Uterus (tissue), 4 donors: Measurements from ENCODE around the gene NDNF. TPM values are rescaled to one million over a fixed set of nuclear protein-coding genes. Genes with fewer than 3 reads are reported as not detected.

Experiments used
- DNase-seq, 2 donors: peaks; one replicate each; pipeline ENCODE4 v3.0.0-alpha.2; 2019 to 2020
- H3K27ac ChIP-seq, 2 donors: fragments of 200-600 bp; sonication (generic); 1 replicate in 1 of 2; 2 replicates in 1 of 2; pipeline ENCODE4 v1.5.1; 2016 to 2018
- H3K27me3 ChIP-seq, 2 donors: fragments of 200-600 bp; sonication (generic); one replicate each; pipeline ENCODE4 v1.5.1; 2018 to 2019; ENCODE audit warnings: control low read depth in 1 of 2
- H3K36me3 ChIP-seq, 2 donors: fragments of 200-600 bp; sonication (generic); one replicate each; pipeline ENCODE4 v1.5.1; 2019; ENCODE audit warnings: control low read depth in 1 of 2
- H3K4me1 ChIP-seq, 2 donors: fragments of 200-600 bp; sonication (generic); one replicate each; pipeline ENCODE4 v1.5.1; 2018 to 2019; ENCODE audit warnings: control low read depth in 1 of 2
- H3K4me3 ChIP-seq, 2 donors: fragments of 200-600 bp; sonication (generic); 1 replicate in 1 of 2; 2 replicates in 1 of 2; pipeline ENCODE4 v1.5.1; 2018 to 2019; ENCODE audit warnings: mild to moderate bottlenecking in 1 of 2
- H3K9me3 ChIP-seq, 2 donors: fragments of 200-600 bp; sonication (generic); one replicate each; pipeline ENCODE4 v1.5.1; 2019; ENCODE audit warnings: control low read depth in 1 of 2
- POLR2A ChIP-seq, 2 donors: fragments of 450-650 bp; IDR thresholded peaks; one replicate each; pipeline ENCODE4 v1.6.1; 2016; ENCODE audit warnings: antibody characterized with exemption in 2 of 2, mild to moderate bottlenecking in 1 of 2, moderate library complexity in 1 of 2
- intact Hi-C: fragments of 100-400 bp; cut with DNase I; formaldehyde crosslinking; loops from one replicate; pipeline ENCODE4 v1.15.1; 2023; ENCODE audit warnings: low total_unique reads
- total RNA-seq, 4 donors: library from RNA; depleted of rRNA in 3 of 4; stranded (reverse); fragments of >200 nt in 3 of 4; gene quantifications; one replicate each; pipeline versions ENCODE4 v1.1.0 to v1.2.4, GENCODE V29; 2014 to 2023
- TF ChIP-seq, protein P1 (sequence below), 4 experiments: fragments of 200-600 bp in 2 of 4; fragments of 450-650 bp in 2 of 4; sonication (generic) in 2 of 4; IDR thresholded peaks; one replicate each; pipeline ENCODE4 v1.5.1; 2016 to 2019; ENCODE audit warnings: antibody characterized with exemption in 4 of 4, mild to moderate bottlenecking in 2 of 4, moderate library complexity in 1 of 4
- donor health status: DM: yes; HTN: yes; CAD: no.

NDNF gene
- total RNA-seq, 4 donors from 2014 or later = 1.5 to 10.9 (median 8.0) TPM

DNA sequence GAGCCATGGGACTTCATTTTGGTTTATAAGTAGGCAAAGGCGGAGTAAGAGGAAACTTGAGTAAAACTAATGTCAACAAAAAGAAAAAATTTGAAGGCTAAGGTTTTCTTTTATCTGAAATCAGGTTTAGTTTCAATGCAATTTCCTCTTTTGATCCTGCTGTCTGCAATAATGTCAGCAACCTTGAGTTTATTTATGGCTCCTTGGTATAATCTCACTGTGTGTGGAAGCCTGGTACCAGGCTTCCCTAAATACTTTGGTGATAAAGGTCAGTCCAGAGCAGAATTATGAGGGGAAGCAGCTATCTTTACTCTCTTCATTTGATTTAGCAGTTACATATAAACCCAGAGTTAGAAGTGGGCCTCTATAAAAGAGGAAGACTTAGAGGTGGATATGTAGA, 57.8 kb downstream of the NDNF start:
- DNase-seq = no peak
- H3K4me1 ChIP-seq = no peaks in the 10 kb centered on the region
- no peak overlapping the region for H3K4me3 ChIP-seq
- TF ChIP-seq, protein P1, sequence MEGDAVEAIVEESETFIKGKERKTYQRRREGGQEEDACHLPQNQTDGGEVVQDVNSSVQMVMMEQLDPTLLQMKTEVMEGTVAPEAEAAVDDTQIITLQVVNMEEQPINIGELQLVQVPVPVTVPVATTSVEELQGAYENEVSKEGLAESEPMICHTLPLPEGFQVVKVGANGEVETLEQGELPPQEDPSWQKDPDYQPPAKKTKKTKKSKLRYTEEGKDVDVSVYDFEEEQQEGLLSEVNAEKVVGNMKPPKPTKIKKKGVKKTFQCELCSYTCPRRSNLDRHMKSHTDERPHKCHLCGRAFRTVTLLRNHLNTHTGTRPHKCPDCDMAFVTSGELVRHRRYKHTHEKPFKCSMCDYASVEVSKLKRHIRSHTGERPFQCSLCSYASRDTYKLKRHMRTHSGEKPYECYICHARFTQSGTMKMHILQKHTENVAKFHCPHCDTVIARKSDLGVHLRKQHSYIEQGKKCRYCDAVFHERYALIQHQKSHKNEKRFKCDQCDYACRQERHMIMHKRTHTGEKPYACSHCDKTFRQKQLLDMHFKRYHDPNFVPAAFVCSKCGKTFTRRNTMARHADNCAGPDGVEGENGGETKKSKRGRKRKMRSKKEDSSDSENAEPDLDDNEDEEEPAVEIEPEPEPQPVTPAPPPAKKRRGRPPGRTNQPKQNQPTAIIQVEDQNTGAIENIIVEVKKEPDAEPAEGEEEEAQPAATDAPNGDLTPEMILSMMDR (IDR thresholded peaks at IDR 0.05) = no peak
- no peak for TF ChIP-seq POLR2A (IDR thresholded peaks at IDR 0.05)
- no peak overlapping the region for H3K27ac ChIP-seq
- no peaks in the 10 kb centered on the region for H3K27me3 ChIP-seq
- no peaks in the 10 kb centered on the region for H3K9me3 ChIP-seq
- intact Hi-C loops = no loop called here
- H3K36me3 ChIP-seq = no peaks in the 10 kb centered on the region

DNA sequence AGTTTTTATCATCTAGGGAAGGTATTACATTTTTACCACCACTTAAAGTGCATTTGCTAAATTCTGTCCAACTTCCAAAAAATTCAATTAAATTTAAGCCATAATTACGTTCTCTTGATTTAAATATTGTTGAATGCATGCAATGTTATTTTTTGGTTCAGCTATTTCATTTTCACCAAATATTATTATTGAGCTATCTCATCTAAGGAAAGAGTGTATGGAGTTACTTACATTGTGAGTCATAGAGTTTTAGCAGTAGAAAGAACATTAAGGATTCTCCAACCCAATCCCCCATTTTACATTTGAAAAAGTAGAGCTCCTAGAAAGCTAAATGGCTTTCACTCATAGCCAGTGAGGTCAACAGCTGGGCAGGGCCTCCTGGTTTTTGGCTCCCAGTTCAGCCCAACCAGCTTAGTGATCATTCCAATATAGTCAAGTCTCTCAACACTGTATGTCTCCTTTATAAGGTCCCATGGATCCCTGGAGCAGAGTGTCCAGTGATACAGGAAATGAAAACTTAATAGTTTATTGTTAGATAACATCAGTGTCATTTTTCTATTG, 60.5 kb downstream of the NDNF start:
- Histone ChIP-seq H3K9me3 (no peaks in the 10 kb centered on the region), H3K27me3 (no peaks in the 10 kb centered on the region), H3K4me1 (no peaks in the 10 kb centered on the region), H3K4me3 (no peak overlapping the region), H3K27ac (no peak overlapping the region), H3K36me3 (no peaks in the 10 kb centered on the region)
- DNase-seq = no peak
- TF ChIP-seq, protein P1 (IDR thresholded peaks at IDR 0.05) = no peak
- TF ChIP-seq POLR2A (IDR thresholded peaks at IDR 0.05) = no peak
- intact Hi-C loops = no loop called here

DNA sequence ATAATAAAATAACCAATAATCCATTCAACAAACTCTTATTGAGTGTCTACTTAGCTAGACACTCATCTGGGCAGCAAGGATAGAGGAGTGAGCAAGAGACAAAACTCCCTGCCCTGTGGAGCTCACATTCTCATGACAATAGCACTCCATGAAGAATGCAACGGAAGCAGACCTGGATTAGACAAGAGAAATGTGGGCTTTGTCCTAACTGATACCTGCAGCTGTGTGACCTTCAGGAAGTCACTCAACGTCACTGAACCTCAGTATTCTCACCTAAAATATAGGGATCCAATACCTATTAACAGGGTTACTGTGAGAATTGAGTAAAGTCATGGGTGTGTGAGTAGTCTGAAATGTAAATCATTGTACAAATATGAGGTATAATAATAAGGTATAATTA, 61.2 kb downstream of the NDNF start:
- no peak for TF ChIP-seq POLR2A (IDR thresholded peaks at IDR 0.05)
- TF ChIP-seq, protein P1 (IDR thresholded peaks at IDR 0.05) = no peak
- Histone ChIP-seq H3K9me3 (no peaks in the 10 kb centered on the region), H3K27me3 (no peaks in the 10 kb centered on the region), H3K4me3 (no peak overlapping the region), H3K36me3 (no peaks in the 10 kb centered on the region), H3K4me1 (no peaks in the 10 kb centered on the region), H3K27ac (no peak overlapping the region)
- intact Hi-C loops = no loop called here
- DNase-seq = no peak

DNA sequence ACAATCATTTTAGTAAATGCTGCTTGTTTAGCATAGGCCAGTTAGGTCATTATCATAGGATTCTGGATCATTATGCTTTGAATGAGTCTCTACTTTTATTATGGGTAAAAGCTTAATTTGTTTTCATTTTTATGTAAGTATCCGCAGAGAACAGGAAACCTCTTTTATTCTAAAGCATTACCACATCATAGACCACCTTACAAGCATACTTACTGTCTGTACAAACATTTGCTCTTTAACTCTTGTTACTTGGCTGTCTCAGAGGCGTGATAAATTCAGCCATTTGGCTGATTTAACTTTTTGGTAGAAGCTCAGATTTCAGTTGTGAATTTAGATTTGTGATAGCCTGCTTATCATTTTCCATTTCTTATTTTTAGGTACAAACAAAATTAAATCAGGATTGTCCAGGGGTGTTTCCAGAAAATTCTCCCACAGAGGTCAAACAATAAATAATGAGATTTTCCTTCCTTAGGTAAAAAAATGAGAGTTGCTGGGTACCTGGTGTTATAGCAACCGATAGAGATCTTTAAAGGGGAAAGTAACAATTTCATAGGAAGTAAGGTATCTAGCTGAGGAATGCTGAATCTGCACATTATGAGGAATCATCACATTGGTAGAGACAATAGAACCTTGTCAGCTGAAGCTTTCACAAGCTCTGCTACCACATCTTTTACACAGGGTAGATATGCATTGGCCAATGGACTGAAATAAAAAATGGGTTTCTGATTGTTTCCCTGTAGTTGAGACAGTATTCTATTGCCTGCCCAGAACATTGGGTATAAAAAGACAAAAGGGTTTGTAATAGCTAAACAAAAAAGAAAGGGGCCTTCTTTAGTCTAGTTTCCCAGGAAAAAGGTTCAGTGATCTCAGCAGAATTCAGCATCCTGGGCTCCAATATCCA, 62.5 kb downstream of the NDNF start:
- intact Hi-C loops = no loop called here
- H3K4me3 ChIP-seq = no peak overlapping the region
- DNase-seq = no peak
- H3K27me3 ChIP-seq = no peaks in the 10 kb centered on the region
- no peaks in the 10 kb centered on the region for H3K9me3 ChIP-seq
- H3K36me3 ChIP-seq = no peaks in the 10 kb centered on the region
- no peak for TF ChIP-seq POLR2A (IDR thresholded peaks at IDR 0.05)
- TF ChIP-seq, protein P1 (IDR thresholded peaks at IDR 0.05) = no peak
- H3K4me1 ChIP-seq = no peaks in the 10 kb centered on the region
- no peak overlapping the region for H3K27ac ChIP-seq

DNA sequence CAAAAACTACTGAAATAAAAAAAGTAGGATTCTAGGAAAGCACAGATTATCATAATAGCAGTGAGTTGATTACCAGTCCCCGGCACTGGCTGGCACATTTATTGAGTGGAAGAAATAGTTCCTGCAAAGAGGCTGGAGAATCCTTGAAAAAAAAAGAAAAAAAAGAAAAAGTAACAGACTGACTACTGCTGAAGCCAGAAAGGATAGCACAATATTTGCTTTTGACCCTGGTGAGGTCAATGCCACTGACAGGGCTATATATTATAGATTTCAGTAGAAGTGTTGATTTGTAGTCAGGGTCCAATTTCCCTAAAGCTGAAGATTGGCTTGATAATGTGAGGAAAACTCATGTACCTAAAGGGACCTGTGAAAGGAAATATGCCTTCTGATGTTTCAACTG, 64.7 kb downstream of the NDNF start:
- no peaks in the 10 kb centered on the region for H3K4me1 ChIP-seq
- intact Hi-C loops = no loop called here
- H3K36me3 ChIP-seq = no peaks in the 10 kb centered on the region
- no peak for DNase-seq
- no peak overlapping the region for H3K4me3 ChIP-seq
- H3K9me3 ChIP-seq = no peaks in the 10 kb centered on the region
- no peak overlapping the region for H3K27ac ChIP-seq
- H3K27me3 ChIP-seq = no peaks in the 10 kb centered on the region
- no peak for TF ChIP-seq POLR2A (IDR thresholded peaks at IDR 0.05)
- TF ChIP-seq, protein P1 (IDR thresholded peaks at IDR 0.05) = no peak
